Activated gamma-delta T cell treated with anti-CD3 and anti-CD28 coated beads, Interleukin-2, amount 50 U/mL, for 16 hours (primary cell): ENCODE results near the gene OSBPL10.

Source experiments
- DNase-seq: peaks from one replicate; pipeline ENCODE4 v3.0.0-alpha.2; 2020; ENCODE audit warnings: low read depth

Gene OSBPL10

DNA sequence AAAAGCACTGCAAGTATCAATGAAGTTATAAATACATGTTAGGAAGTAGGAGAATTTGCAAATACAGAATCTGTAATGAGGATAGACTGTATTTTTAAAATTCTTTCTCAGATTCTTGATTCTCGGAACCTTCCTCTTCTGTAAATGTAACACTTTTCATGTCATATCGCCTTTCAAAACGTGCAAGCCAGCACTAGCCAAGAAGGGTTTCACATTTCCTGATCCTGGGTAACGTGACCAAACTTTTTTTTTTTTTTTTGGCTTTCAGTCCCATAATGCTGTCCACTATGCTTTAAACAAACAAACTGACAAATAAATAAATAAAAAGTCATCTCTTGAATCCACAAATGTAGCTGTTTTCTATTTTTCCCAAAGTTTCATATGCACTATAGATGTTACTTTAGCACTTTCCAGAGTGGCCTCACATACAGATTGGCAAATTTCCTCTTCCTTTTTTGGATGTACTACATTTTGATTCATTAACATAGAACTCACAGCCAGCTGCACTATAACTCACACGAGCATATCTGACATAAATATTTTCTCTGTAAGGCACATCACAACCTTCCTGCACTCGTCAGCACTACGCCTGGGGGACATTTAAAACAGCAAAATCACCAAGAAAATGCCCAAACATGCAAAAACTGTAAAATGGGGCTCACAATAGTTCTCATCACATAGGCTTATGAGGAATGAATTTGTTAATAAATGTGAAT is 208.1 kb downstream of the OSBPL10 start:
- no peak for DNase-seq

- no peak for DNase-seq
These were observed 208.8 kb downstream of the OSBPL10 start for GRCh38 chr3:31772272-31772671.

DNA sequence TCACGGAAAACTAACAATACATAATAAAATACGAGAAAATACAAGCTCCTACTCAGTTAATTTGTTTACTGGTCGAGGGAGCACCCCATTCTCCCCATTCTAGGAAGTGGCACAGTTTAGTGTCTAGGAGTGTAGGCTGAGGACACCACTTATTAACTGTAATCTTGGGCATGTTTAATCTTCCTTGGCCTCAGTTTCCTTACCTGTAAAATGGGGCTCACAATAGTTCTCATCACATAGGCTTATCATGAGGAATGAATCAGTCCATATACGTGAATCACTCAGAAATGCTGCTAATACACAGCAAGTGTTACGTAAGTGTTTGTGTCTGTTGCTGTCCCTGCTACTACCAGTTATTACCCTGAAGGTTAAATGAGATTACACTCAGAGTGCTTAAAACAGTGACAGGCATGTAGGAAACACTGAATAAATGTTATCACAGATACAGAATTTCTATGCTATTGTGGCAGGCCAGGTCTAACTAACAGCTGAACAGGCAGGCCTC is 210.2 kb downstream of the OSBPL10 start:
- no peak for DNase-seq

- DNase-seq = peak; percentile 33
These were observed 212.5 kb downstream of the OSBPL10 start for GRCh38 chr3:31768479-31769125.

DNA sequence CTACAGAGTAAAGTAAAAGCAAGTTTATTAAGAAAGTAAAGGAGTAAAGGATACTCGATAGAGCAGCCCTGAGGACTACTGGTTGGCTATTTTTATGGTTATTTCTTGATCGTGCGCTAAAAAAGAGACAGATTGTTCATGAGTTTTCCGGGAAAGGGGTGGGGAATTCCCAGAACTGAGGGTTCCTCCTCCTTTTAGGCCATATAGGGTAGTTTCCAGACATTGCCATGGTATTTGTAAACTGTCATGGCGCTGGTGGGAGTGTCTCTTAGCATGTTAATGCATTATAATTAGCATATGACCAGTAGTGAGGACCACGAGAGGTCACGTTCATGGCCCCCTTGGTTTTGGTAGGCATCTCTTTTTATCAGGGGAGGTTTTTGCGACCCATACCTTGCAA is 213.1 kb downstream of the OSBPL10 start:
- DNase-seq = no peak

- no peak for DNase-seq
These were observed 214.4 kb downstream of the OSBPL10 start for GRCh38 chr3:31766669-31767068.

GRCh38 chr3:31765871-31766270 is 215.2 kb downstream of the OSBPL10 start:
- no peak for DNase-seq

DNA sequence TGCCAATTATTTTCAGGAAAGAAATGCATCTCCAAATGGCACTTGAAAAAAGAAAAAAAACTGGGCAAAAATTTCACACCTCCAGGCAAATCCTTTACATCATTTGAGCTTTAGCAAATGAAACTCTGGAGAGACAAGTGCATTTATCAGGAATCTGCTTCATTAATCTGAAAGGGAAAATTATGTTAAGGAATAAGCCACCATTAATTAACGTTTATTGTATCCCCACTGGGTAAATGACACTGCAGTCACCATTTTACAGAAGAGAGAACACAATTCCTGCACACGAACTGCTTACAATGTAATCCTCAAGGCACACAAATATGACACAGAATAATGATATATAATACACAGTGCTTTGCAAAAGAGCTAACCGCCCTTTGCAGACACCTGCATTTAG is 217.3 kb downstream of the OSBPL10 start:
- DNase-seq = no peak

DNA sequence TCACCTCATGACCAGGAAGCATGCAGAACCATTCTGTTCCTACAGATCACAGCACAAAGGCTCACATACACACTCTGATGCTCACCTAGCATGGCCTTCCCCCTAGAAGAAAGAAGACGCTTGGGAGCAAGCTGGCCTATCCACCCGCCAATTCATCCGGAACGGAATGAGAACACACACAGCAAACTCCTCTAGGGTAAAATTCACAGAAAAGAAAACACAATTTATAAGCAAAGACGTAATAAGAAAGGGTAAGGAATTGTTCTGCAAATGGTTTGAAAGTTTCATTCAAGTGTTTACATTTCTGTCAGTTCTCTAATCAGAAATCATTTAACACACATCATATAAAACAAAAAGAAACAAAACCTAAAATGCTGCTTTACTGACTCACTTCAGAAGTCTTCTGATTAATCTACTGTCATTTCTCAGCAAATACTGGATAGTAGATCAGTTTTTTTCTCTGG is 218.1 kb downstream of the OSBPL10 start:
- no peak for DNase-seq

- no peak for DNase-seq
These were observed 218.8 kb downstream of the OSBPL10 start for GRCh38 chr3:31762097-31762764.

- no peak for DNase-seq
These were observed 220.4 kb downstream of the OSBPL10 start for GRCh38 chr3:31760654-31761053.

- no peak for DNase-seq
These were observed 222.6 kb downstream of the OSBPL10 start for GRCh38 chr3:31758322-31758965.

DNA sequence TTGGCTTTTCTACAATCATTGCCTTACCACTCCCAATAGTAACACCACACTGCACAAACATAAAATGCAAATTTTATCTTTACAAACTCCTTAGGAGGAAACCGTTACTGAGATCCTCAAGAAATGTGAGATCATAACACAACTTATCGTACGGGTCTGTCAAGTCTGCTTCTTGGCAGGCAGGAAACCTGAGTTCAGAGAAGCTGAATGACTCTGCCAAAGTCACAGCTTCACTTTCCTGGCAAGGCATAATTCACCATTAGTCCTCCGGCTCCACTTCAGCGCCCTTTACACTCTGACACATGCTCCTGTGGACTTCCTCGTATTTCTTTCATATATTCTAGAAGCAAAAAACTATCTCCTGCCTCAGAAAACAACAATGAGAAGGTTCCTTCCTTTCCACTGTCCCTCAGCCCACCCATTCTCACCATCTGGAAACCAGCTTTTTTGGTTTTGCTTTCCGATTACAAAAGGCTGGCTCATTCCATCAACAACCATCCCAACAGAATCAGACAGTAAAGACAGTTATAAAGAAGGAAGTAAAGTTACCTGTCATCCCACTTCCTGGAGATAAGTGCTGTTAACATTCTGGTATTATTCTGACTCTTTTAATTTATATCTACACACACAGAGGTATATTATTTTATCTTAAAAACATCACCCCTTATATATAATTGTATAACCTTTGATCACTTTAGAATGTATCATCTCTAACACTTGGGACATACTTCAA is 225.0 kb downstream of the OSBPL10 start:
- no peak for DNase-seq

DNA sequence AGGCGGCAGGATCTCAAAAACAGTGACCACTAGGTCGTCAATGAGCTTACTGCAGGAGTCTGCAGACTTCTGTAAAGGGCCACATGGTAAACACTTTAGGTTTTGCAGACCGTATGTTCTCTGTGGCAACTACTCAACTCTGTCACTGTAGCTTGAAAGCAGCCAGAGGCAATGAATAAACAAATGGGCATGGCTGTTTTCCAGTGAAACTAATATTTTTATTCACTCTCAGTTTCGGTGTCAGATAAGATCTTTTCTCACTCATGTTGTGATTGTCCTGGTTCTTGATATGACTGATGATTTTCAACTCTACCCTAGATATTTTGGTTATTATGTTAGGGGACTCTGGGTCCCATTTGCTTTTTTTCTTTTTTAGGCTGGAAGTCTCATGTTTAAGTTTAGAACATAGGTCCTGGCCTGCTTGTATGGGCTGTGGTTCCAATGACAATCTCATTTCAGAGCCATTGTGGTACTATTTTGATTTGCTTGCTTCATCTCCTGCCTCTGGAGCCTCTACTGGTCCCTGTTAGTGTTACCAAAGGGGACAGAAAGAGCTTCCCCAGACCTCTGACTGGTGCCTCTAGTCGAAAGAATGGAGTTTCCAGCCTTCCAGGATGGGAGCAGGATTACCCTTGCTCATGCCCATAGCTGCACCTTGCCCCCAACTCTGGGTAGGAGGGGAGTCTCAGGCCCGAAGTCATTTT is 226.3 kb downstream of the OSBPL10 start:
- DNase-seq = no peak

DNA sequence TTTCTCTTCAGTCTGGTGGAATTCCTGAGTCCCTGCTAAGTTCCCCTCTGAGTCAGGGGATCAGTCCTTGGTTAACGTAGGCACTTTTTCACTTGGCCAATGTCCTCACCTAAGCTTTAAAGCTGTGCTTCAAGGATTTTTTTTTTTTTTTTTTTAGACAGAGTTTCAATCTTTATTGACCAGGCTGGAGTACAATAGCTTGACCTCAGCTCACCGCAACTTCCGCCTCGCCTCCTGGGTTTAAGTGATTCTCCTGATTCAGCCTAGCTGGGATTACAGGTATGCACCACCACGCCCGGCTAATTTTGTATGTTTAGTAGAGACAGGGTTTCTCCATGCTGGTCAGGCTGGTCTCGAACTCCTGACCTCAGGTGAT is 228.0 kb downstream of the OSBPL10 start:
- no peak for DNase-seq

GRCh38 chr3:31752305-31753049 is 228.6 kb downstream of the OSBPL10 start:
- no peak for DNase-seq

GRCh38 chr3:31750341-31750740 is 230.7 kb downstream of the OSBPL10 start:
- DNase-seq = no peak

- no peak for DNase-seq
These were observed 232.1 kb downstream of the OSBPL10 start for GRCh38 chr3:31748933-31749295.

DNA sequence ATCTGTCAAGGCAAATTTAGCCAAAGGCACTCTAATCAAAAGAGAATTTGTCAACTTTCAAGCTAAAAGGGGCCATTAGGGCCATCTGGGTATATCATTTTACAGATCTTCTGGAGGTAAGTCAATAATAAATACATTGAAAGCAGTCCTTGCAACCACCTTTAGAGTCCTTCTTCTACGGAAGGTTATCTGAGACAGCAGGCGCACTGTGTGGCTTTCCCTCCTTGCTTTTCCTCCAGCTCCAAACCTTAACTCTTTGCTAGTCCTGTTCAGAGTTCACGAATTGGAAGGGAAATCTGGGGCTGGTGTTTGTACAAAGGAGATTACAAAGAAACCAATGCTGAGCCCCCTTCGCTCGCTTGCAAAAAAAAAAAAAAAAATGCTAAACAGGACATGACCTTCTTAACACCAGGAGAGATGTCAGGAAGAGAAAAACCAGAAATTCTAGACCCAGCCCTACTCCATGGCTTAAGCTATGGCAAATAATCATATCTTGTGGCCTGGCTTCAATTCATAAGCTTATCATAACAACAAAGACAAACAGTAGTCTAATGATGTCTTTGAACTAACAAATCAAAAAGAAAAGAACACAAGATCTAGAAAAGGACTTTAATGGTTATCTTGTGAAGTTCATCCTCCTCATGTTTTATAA is 232.7 kb downstream of the OSBPL10 start:
- DNase-seq = no peak

DNA sequence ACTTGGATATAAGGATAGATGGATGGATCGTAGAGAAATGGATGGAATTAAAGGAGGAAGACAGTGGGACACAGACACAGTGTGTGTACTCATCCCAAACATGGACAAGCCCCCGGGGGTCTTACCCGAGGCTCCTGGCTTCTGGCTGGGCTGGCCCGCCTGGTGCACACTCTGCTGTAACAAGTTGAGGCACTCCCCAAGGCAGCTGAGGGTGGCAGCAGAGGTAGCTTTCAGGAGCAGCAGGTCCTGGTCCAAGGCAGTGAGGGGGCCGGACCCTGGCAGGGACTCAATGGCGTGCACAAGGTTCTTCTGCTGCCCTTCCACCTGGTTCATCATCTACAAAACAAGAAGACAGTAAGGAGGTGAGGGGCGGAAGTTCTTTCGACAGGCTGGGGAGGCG is 233.3 kb downstream of the OSBPL10 start:
- no peak for DNase-seq
